Measurements from ENCODE around the gene HIGD1A.

HIGD1A gene

DNA sequence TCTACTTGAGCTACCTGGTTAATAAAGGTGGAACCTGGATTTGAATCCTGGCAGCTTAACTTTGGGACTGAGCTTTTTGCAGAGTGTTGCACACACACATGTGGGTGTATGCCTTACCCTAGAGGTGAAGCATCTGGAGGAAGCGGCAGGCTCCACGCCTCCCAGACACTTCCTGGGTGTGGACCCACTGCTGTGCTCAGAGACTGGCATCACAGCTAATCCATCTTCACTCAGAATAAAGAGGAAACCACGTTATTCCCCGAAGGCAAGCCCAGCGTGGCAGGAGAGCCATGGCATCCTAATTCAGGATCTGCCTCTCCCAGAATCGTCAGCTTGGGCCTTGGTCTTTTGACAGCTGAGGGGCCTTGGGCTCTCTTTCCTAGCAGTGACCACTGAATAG is 56.7 kb downstream of the HIGD1A start:
- TF ChIP-seq CTCF (IDR thresholded peaks at IDR 0.05; ENCODE audit: extremely low read depth, insufficient read depth, missing control alignments) = no peak
- DNase-seq (ENCODE audit: low spot score) = no peak
- in situ Hi-C loops (cut with MboI; ENCODE audit: low pct_unique_long_range_greater_than_20kb, low sequenced_read_pairs, unreplicated experiment) = no loop called here

DNA sequence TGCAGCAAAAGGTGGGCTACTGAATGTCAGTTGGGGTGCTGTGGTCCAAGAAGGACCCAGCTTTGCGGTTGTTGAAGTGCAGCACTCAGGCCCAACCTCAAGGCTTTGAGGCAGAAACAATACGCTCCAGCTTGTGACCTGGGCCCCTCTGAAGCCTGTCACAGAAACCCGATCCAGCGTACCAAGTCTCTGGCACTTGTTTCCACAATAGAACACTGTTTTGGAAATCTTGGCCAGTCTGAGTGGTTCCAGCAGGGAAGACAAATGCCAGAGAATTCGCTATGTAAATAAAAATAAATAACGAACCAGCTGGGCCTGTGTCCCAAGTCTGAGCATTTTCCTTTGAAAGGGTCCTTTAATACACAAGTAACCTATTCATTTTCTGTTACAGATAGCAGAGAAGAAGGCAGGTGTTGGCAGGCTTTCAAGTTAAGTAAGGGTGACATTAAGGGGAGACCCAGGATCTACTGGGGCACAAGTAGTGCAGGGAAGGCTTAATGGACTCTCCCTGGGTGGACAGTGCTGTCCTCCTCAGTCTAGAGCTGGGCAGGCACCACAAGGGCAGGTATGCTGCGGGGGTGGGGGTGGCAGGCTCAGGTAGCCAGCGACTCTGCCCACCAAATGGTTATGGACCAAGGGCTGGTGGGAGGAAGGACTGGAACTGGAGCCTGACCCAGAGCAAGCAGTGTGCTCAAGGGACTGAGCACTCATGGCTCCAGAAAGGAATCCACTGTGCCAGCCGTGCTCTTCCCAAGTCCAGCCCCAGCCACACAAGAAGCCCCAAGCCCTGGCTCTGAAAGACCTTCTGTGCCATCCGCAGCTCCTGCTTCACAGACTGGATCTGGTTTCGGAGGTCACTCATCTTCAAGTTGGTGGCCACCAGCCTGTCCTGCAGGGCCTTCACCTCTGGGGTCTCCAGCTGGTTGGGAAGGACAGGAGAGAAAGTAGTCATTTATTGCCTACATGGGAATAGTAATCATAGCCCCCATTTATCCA is 57.5 kb downstream of the HIGD1A start:
- no peak for TF ChIP-seq CTCF (IDR thresholded peaks at IDR 0.05; ENCODE audit: extremely low read depth, insufficient read depth, missing control alignments)
- in situ Hi-C loops (cut with MboI; ENCODE audit: low pct_unique_long_range_greater_than_20kb, low sequenced_read_pairs, unreplicated experiment) = no loop called here
- no peak for DNase-seq (ENCODE audit: low spot score)

DNA sequence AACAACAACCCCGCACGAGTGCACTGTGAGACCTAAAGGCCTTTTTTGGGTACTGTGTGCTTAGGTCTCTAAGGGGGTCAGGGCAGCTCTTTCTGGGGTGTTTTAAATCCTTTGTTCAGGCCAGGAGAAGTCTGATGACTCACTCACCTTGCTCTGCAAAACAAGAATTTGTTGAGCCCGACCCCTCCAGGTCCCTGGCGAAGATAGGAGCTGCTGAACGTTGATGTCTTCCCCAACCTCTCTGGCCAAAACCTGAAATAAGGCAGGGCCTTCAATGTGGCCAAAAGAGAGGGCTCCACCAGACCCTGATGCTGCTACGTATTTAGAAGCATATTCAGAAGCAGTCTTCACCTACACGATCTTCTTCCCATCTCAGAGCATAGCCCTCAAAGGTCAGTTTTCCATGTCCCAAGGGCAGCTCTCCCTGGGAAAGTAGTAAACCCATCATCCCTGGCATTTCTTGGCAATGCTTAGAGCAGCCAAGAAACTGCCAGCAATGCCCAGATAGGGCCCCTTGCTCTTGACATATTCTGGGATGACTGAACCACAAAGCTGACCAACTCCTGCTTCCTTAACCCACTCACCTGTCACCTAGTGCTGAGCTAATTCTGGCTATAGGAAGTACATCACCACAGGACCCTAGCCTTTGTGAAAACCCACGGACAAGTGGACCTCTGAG is 58.4 kb downstream of the HIGD1A start:
- no peak for TF ChIP-seq CTCF (IDR thresholded peaks at IDR 0.05; ENCODE audit: extremely low read depth, insufficient read depth, missing control alignments)
- DNase-seq (ENCODE audit: low spot score) = no peak
- in situ Hi-C loops (cut with MboI; ENCODE audit: low pct_unique_long_range_greater_than_20kb, low sequenced_read_pairs, unreplicated experiment) = no loop called here

DNA sequence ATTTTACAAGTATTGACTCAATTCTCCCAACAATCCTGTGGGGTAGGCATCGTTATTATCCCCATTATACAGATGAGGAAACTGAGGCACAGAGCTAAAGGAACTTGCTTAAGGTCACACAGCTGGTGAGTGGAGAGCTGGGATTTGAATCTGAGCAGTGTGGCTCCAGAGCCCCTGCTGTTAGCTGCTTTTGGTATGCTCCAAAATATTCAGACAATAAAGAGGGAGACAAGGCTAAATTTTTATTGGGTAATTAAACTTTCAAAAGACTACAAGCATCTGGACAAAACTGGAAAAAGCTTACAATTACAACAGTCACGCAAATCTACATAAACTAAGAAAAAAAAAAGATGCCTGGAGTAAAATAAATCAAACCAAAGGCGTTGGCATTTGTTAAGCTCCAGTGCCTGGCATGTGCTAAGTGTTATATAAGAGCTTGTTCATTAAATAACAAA is 59.0 kb downstream of the HIGD1A start:
- in situ Hi-C loops (cut with MboI; ENCODE audit: low pct_unique_long_range_greater_than_20kb, low sequenced_read_pairs, unreplicated experiment) = no loop called here

DNA sequence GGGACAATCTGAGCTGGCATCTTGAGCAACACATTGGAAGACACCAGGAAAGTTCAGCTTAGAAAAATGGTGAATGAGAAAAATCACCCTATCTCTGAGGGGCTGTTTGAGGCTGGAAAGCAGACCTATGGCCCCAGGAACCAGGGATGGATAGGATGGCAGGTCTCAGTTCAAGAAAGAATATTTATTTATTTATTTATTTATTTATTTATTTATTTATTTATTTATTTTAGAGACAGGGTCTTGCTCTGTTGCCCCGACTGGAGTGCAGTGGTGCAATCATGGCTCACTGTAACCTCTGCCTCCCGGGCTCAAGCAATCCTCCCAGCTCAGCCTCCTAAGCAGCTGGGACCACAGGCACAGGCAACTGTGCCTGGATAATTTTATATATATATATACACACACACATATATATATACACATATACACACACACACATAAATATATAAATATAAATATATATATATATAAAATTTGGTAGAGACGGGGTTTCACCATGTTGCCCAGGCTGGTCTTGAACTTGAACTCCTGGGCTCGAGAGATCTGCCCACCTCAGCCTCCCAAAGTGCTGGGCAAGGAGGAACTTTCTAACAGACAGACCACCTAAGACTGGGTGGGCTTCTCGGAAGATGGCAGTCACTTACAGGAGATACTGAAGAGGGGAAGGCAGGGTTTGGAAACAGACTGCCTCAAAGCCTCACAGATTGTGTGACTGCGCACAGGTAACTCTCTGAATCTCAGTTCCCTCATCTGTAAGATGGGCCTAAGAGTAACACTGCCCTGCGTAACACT is 60.9 kb downstream of the HIGD1A start:
- in situ Hi-C loops (cut with MboI; ENCODE audit: low pct_unique_long_range_greater_than_20kb, low sequenced_read_pairs, unreplicated experiment) = no loop called here
- no peak for TF ChIP-seq CTCF (IDR thresholded peaks at IDR 0.05; ENCODE audit: extremely low read depth, insufficient read depth, missing control alignments)
- no peak for DNase-seq (ENCODE audit: low spot score)

More for the DNA sequence above, 59.0 kb downstream of the HIGD1A start:
- TF ChIP-seq CTCF (IDR thresholded peaks at IDR 0.05; ENCODE audit: extremely low read depth, insufficient read depth, missing control alignments) = no peak
- DNase-seq (ENCODE audit: low spot score) = no peak

GRCh38 chr3:42742688-42743087 is 61.6 kb downstream of the HIGD1A start:
- in situ Hi-C loops (cut with MboI; ENCODE audit: low pct_unique_long_range_greater_than_20kb, low sequenced_read_pairs, unreplicated experiment) = no loop called here
- TF ChIP-seq CTCF (IDR thresholded peaks at IDR 0.05; ENCODE audit: extremely low read depth, insufficient read depth, missing control alignments) = no peak
- DNase-seq (ENCODE audit: low spot score) = no peak

Measured in GM13977 (cell line).